Astrocyte (in vitro differentiated cells and primary cell): ENCODE measurements around the gene VOPP1.

Experiments used
- CTCF ChIP-seq: IDR thresholded peaks from 2 replicates; pipeline ENCODE4 v1.5.1; 2011; ENCODE audit warnings: low read depth, mild to moderate bottlenecking, inconsistent platforms, low read length, moderate library complexity; ENCODE audit not compliant: insufficient read depth
- EZH2 ChIP-seq: IDR thresholded peaks from 2 replicates; pipeline ENCODE4 v1.6.1; 2012; ENCODE audit warnings: mild to moderate bottlenecking, low read length, inconsistent platforms; ENCODE audit not compliant: insufficient read depth

- TF ChIP-seq EZH2 (no peak), CTCF (no peak)
Observed at GRCh38 chr7:55618913-55619312, 46.6 kb upstream of the VOPP1 start.
